HepG2 (cell line): ENCODE measurements around the gene EPB41L5. TPM values are rescaled to one million over a fixed set of nuclear protein-coding genes. Genes with fewer than 3 reads are reported as not detected.

ENCODE experiments used
- ATAC-seq: fragments of 200-7000 bp; cut with Tn5 transposase; 3 replicates; pipeline ENCODE4 v1.9.1; 2020; ENCODE audit warnings: mild to moderate bottlenecking, moderate library complexity
- BruUV-seq: library from RNA; stranded (reverse); fragments of 400-500 nt; replicated peaks from 2 replicates; lab custom pipeline; 2021; lab: Mats Ljungman, UMichigan
- CTCF ChIA-PET: fragments of 300-600 bp; formaldehyde crosslinking; extraction: SDS; loops from one replicate; lab custom pipeline; 2021; ENCODE audit warnings: low total read pairs, inconsistent platforms, low intra/inter-chr PET ratio; lab: Yijun Ruan, JAX
- POLR2A ChIA-PET: fragments of 350-600 bp; sonication (Branson Sonifier 250); formaldehyde crosslinking; loops from one replicate; lab custom pipeline; 2020; ENCODE audit warnings: antibody characterized with exemption, inconsistent platforms; lab: Yijun Ruan, JAX
- DNase-seq: peaks from one replicate; pipeline ENCODE4 v3.0.0-alpha.2; 2015; ENCODE audit warnings: low spot score
- FAIRE-seq: peaks from 3 replicates; lab custom pipeline; 2011; peaks lifted over from hg19 to GRCh38; lab: Jason Lieb, UNC
- H2AFZ ChIP-seq: one replicate; pipeline ENCODE4 v1.6.1; 2011; ENCODE audit warnings: low read length, inconsistent platforms
- H3K27ac ChIP-seq: fragments of 300-600 bp; 3 replicates; pipeline ENCODE4 v1.8.0; 2011; ENCODE audit warnings: mixed run types, mild to moderate bottlenecking, mixed read lengths, low read length, inconsistent platforms; ENCODE audit not compliant: insufficient read depth; ENCODE audit errors: extremely low read length
- H3K27me3 ChIP-seq, 2 experiments: fragments of 200-600 bp in 1 of 2; 2 replicates in 1 of 2; 3 replicates in 1 of 2; pipeline versions ENCODE4 v1.6.0 to v1.8.0; 2011; ENCODE audit warnings: low read length in 2 of 2, mild to moderate bottlenecking in 2 of 2, moderate library complexity in 2 of 2, inconsistent platforms in 1 of 2; ENCODE audit not compliant: insufficient read depth in 2 of 2, control insufficient read depth in 1 of 2
- H3K36me3 ChIP-seq, 2 experiments: fragments of 200-600 bp in 1 of 2; replicated peaks in 1 of 2; 2 replicates in 1 of 2; 3 replicates in 1 of 2; pipeline versions ENCODE4 v1.5.1 to v1.8.0; 2011; ENCODE audit warnings: low read length in 2 of 2, inconsistent platforms in 1 of 2; ENCODE audit not compliant: insufficient read depth in 2 of 2, control insufficient read depth in 1 of 2
- H3K4me1 ChIP-seq: 2 replicates; pipeline ENCODE4 v1.5.1; 2012; ENCODE audit warnings: low read length, inconsistent platforms; ENCODE audit not compliant: insufficient read depth
- H3K4me2 ChIP-seq: 2 replicates; pipeline ENCODE4 v1.6.0; 2011; ENCODE audit warnings: low read depth, low read length, inconsistent platforms
- H3K4me3 ChIP-seq, 3 experiments: fragments of 200-600 bp in 1 of 3; sonication (generic), shearing (Covaris generic) in 1 of 3; replicated peaks in 1 of 3; 2 replicates each; pipeline ENCODE4 v1.5.1; 2011 to 2016; ENCODE audit warnings: low read length in 3 of 3, inconsistent platforms in 2 of 3, low read depth in 2 of 3, mild to moderate bottlenecking in 2 of 3, control low read depth in 1 of 3, mixed read lengths in 1 of 3; ENCODE audit not compliant: insufficient read depth in 1 of 3
- H3K79me2 ChIP-seq: one replicate; pipeline ENCODE4 v1.6.1; 2011; ENCODE audit warnings: low read length, inconsistent platforms; ENCODE audit not compliant: insufficient read depth
- H3K9ac ChIP-seq: 2 replicates; pipeline ENCODE4 v1.6.0; 2011; ENCODE audit warnings: mild to moderate bottlenecking, low read depth, low read length, inconsistent platforms; ENCODE audit not compliant: insufficient read depth
- H3K9me3 ChIP-seq: 2 replicates; pipeline ENCODE4 v1.5.1; 2012; ENCODE audit warnings: mild to moderate bottlenecking, low read length
- H4K20me1 ChIP-seq: 2 replicates; pipeline ENCODE4 v1.6.0; 2011; ENCODE audit warnings: inconsistent platforms, mild to moderate bottlenecking, low read length, moderate library complexity; ENCODE audit not compliant: insufficient read depth
- ATF1 ChIP-seq: IDR thresholded peaks from 2 replicates; pipeline ENCODE4 v1.6.1; 2016; ENCODE audit warnings: mild to moderate bottlenecking, control low read depth
- HNF4A ChIP-seq: sonication (generic); formaldehyde crosslinking; IDR thresholded peaks from 2 replicates; pipeline ENCODE4 v1.4.0; 2020; ENCODE audit warnings: missing genetic modification reagents
- IKZF1 ChIP-seq: fragments of 450-650 bp; IDR thresholded peaks from 2 replicates; pipeline ENCODE4 v1.7.1; 2016
- KMT2A ChIP-seq: sonication (generic); formaldehyde crosslinking; IDR thresholded peaks from 2 replicates; pipeline ENCODE4 v1.4.0; 2020; ENCODE audit warnings: missing genetic modification reagents
- MAX ChIP-seq: IDR thresholded peaks from 2 replicates; pipeline ENCODE4 v1.6.1; 2012; ENCODE audit warnings: inconsistent platforms
- MIER3 ChIP-seq: IDR thresholded peaks from 2 replicates; pipeline ENCODE4 v1.6.1; 2016; ENCODE audit warnings: missing compliant biosample characterization, borderline replicate concordance
- MXI1 ChIP-seq: IDR thresholded peaks from 3 replicates; pipeline ENCODE4 v1.6.1; 2012; ENCODE audit warnings: low read depth, low read length, inconsistent platforms, borderline replicate concordance
- NR2F2 ChIP-seq: IDR thresholded peaks from 2 replicates; pipeline ENCODE4 v1.6.1; 2012; ENCODE audit warnings: low read depth, inconsistent platforms, borderline replicate concordance
- PATZ1 ChIP-seq: sonication (generic); formaldehyde crosslinking; IDR thresholded peaks from 2 replicates; pipeline ENCODE4 v1.4.0; 2020; ENCODE audit warnings: missing genetic modification reagents
- SAP130 ChIP-seq: IDR thresholded peaks from 2 replicates; pipeline ENCODE4 v1.6.1; 2016; ENCODE audit warnings: low read depth
- TBX3 ChIP-seq: fragments of 450-650 bp; IDR thresholded peaks from 2 replicates; pipeline ENCODE4 v1.6.1; 2017; ENCODE audit warnings: antibody characterized with exemption, mild to moderate bottlenecking, inconsistent platforms, borderline replicate concordance
- ZFP36L1 ChIP-seq: sonication (generic); formaldehyde crosslinking; IDR thresholded peaks from 2 replicates; pipeline ENCODE4 v1.8.0; 2022; ENCODE audit warnings: mild to moderate bottlenecking, missing genetic modification reagents, moderate library complexity
- ZNF274 ChIP-seq: sonication (generic); formaldehyde crosslinking; IDR thresholded peaks from 2 replicates; pipeline ENCODE4 v1.5.1; 2020; ENCODE audit warnings: mild to moderate bottlenecking, missing genetic modification reagents
- ZNF468 ChIP-seq: sonication (generic); formaldehyde crosslinking; IDR thresholded peaks from 2 replicates; pipeline ENCODE4 v1.8.0; 2022; ENCODE audit warnings: mild to moderate bottlenecking, moderate library complexity, missing genetic modification reagents
- ZNF687 ChIP-seq: sonication (generic); formaldehyde crosslinking; IDR thresholded peaks from 2 replicates; pipeline ENCODE4 v1.5.1; 2020; ENCODE audit warnings: mild to moderate bottlenecking, missing genetic modification reagents, moderate library complexity
- ZNF879 ChIP-seq: sonication (generic); formaldehyde crosslinking; IDR thresholded peaks from 2 replicates; pipeline ENCODE4 v1.8.1; 2023; ENCODE audit warnings: missing genetic modification reagents
- ZSCAN25 ChIP-seq: sonication (generic); formaldehyde crosslinking; IDR thresholded peaks from 2 replicates; pipeline ENCODE4 v1.8.0; 2022; ENCODE audit warnings: mild to moderate bottlenecking, missing genetic modification reagents
- ZSCAN30 ChIP-seq: sonication (generic); formaldehyde crosslinking; IDR thresholded peaks from 2 replicates; pipeline ENCODE4 v1.5.0; 2020; ENCODE audit warnings: mild to moderate bottlenecking, missing genetic modification reagents
- WGBS: methylation state at CpG from one replicate; pipeline ENCODE4 v1.1.6; 2017; ENCODE audit warnings: low lambda C conversion rate; 5-methylcytosine and 5-hydroxymethylcytosine counted together
- in situ Hi-C: cut with HindIII; loops from 2 replicates; pipeline ENCODE4 v1.10.0; 2017; ENCODE audit warnings: low pct_unique_long_range_greater_than_20kb; ENCODE audit not compliant: extremely low pct_ligation_motif_present
- intact Hi-C: fragments of 100-400 bp; cut with micrococcal nuclease; formaldehyde crosslinking; loops from one replicate; pipeline ENCODE4 v1.10.0; 2022; ENCODE audit not compliant: unreplicated experiment
- polyA plus RNA-seq, 8 experiments: library from polyadenylated mRNA; depleted of rRNA in 3 of 8; stranded (reverse) in 7 of 8; unstranded in 1 of 8; fragments of >200 nt; fragmentation: Illumina TruSeq in 4 of 8; extraction: Trizol in 4 of 8; gene quantifications; 2 replicates each; pipeline versions ENCODE4 v1.2.1 to v1.2.3, GENCODE V29; 2011 to 2016; ENCODE audit warnings: low read depth in 4 of 8, missing spikeins in 1 of 8, mixed read lengths in 1 of 8; ENCODE audit not compliant: insufficient read depth in 1 of 8
- total RNA-seq, 5 experiments: library from RNA; depleted of rRNA; stranded (reverse); fragments of >200 nt; fragmentation: Illumina TruSeq; extraction: Trizol; gene quantifications; 2 replicates each; pipeline ENCODE4 v1.2.3, GENCODE V29; 2016; ENCODE audit warnings: low read depth in 1 of 5

Gene EPB41L5
- total and polyA plus RNA-seq, 2 of the 13 experiments (the other 11 are each of a cell fraction or from before 2014, with no cell fraction given): 40.5 to 47.5 TPM

- TF ChIP-seq TBX3 (peak; percentile 32; the same call in 1 of the 2 replicates), ATF1 (CRISPR knock-in tag) (peak; percentile 39; the same call in 1 of the 2 replicates), ZNF879 (CRISPR knock-in tag) (no peak), ZNF468 (CRISPR knock-in tag) (no peak), KMT2A (CRISPR knock-in tag) (no peak), PATZ1 (no peak), IKZF1 (no peak), NR2F2 (peak; percentile 48; the same call in 1 of the 2 replicates)
- TF ChIP-seq, all 625 proteins: peak for 5
Observed at GRCh38 chr2:120012363-120012762, 514 bp upstream of the EPB41L5 start (continued).

- Histone ChIP-seq H3K9me3 (no peaks in the 10 kb centered on the region), H3K79me2 (peaks cover 51% of the 10 kb centered on the region), H3K27me3 (no peaks in the 10 kb centered on the region; a peak in 2 of 5 replicates), H3K27ac (peak overlapping the region; percentile 96), H3K36me3 (no peaks in the 10 kb centered on the region), H3K4me2 (peak overlapping the region; percentile 91), H3K4me1 (peaks cover 50% of the 10 kb centered on the region), H2AFZ (no peak overlapping the region), H4K20me1 (peaks cover 30% of the 10 kb centered on the region), H3K9ac (peak overlapping the region; percentile 92), H3K4me3 (peak overlapping the region; percentile 85 to 88 (median 87))
- FAIRE-seq: no peak
- in situ Hi-C loops: no loop called here
- no peak for ATAC-seq
- ChIA-PET CTCF (no interaction called here), POLR2A (interaction anchor here (1.2 to 2.7 kb wide), 3 partner anchors 18 to 62 kb away, joined by 4 to 16 read pairs (median 16); no protein-coding TSS in a partner anchor)
- WGBS: 13% methylated on average over 17 of the region's 17 CpGs
- BruUV-seq: TSS peak; percentile 76
- DNase-seq: no peak
- intact Hi-C loops: loop anchor here (2.0 to 5.0 kb wide), 3 partner anchors 54 to 255 kb away; partner anchors contain the start of gene PTPN4
- TF ChIP-seq ZSCAN30 (CRISPR knock-in tag) (0 out of 2 replicates have a peak, but pooled peaks have one; percentile 16), MAX (no peak), ZNF687 (CRISPR knock-in tag) (no peak), ZFP36L1 (CRISPR knock-in tag) (0 out of 2 replicates have a peak, but pooled peaks have one; percentile 0), SAP130 (CRISPR knock-in tag) (0 out of 2 replicates have a peak, but pooled peaks have one; percentile 7), MIER3 (CRISPR knock-in tag) (0 out of 2 replicates have a peak, but pooled peaks have one; percentile 6), HNF4A (CRISPR knock-in tag) (0 out of 2 replicates have a peak, but pooled peaks have one; percentile 1), MXI1 (peak; percentile 4; the same call in 1 of the 3 replicates), ZSCAN25 (0 out of 2 replicates have a peak, but pooled peaks have one; percentile 3), ZNF274 (CRISPR knock-in tag) (no peak)
Observed at GRCh38 chr2:120013597-120014223, 833 bp downstream of the EPB41L5 start.
